ENCODE results near the gene NOC4L.
"Not testable (repeated sequence)": the region's sequence is repeated elsewhere in the genome, so short reads cannot be mapped to it uniquely, and the experiment has no call there.

Gene NOC4L
- total RNA-seq: 22.1 to 47.0 (median 24.2) reads per million in 4 experiments

DNA sequence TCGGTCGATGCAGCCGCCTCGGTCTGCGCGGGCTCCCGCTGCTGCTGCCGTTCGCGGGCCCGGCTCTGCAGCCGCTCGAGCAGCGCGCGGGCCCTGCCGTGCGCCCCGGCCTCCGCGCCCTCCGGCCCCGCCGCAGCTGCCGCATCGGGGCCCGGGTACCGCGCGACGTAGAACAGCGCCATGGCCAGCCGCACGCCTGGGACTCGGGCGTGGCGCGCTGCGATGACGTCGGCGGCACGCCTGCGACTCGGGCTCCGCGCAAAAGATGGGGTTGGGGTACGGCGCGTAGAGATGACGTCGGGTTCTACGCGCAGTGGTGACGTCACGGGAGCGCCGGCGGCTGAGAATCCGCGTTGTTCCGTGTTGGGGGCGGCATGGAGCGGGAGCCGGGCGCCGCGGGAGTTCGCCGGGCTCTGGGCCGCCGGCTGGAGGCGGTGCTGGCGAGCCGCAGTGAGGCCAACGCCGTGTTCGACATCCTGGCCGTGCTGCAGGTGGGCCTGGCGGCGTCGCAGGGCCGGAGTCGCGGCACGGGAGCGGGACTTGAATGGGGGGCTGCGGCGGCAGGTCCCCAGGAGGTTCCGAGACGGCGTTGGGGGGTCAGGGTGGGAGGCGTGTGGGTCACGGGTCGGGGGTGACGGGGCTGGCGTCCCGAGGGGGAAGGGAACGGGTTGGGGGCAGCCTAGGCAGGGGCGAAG lies at the start of gene NOC4L, which contains the start of gene DDX51:
TSS of gene NOC4L (plus strand) at position 343 of the 695 bp plus-strand sequence. CDS start at position 375, 32 bp downstream.
TSS of gene DDX51 (minus strand) at position 205 of the 695 bp plus-strand sequence. CDS start at position 182, 23 bp downstream.
- DNase-seq: peak; percentile 94

- no peak for DNase-seq
Observed at GRCh38 chr12:132095520-132096409, 48.5 kb upstream of the NOC4L start.

DNA sequence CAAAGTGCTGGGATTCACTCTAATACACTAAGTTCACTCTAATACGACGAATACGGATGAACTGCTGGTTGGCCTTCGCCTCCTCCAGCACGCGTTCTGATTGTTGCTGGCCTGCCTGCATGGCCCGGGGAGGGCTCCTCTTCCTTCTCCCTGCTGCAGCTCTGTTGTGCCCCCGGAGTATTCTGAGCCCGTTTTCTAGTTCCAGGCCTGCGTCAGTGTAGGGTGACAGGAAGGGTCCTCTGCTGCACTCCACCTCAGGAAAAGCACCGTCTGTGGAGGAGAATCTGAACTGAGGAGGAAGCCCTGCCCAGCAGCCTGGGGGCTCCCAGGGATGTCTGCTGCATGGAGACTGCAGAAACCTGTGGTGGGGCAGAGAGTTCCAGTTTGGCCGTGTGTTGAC lies 44.5 kb upstream of the NOC4L start:
- DNase-seq: no peak

DNA sequence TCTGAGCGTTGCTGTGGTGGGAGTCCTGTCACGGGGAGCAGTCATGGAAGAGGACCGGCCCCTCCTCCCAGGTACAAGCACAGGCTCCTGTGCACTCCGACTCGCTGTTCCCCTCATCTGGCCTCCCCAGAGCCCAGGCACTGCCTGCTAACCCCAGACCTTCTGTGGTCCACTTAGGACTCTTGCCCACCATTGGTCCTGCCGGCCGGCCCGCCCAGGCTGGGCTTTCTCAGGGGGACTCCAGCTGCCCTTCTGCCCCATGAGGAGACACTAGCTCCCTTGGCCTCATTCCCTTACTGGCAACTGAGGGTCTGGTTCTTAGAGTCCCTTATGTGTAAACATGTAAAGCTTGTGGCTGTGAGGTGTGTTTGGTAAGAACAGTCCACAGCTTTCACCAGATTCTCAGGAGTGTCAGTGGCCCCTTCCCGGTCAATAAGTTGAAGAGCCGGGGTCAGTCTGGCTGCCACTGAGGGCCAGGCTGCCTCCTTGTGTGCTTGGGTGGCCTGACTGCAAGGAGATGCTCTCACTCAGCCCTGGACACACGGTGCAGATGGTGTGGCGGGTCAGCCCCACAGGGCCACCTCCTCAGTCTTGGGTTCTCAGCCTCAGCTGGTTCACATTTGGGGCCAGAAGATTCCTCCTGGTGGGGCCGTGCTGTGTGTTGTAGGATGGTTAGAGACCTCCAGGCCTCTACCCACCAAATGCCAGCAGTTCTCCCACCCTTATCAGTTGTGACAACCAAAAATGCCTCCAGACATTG lies 43.8 kb upstream of the NOC4L start:
- no peak for DNase-seq

DNA sequence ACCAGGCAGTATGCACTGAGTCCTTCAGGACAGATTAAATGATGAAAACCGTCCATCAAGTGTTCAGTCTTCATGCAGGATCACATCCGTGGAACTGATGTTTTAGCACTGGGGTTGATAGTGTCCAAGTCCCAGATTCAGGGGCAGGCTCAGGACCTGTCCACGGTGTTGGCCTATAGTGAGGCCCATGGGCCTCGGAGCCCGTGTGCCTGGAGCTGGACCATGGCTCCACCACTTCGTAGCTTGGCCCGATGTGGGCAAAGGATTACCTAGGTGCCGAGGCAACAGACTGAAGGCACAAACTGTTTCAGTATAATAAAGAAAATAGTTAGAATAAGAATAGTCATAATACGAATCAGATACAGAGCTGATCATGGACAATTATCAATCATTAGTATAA lies 42.0 kb upstream of the NOC4L start:
- no peak for DNase-seq

DNA sequence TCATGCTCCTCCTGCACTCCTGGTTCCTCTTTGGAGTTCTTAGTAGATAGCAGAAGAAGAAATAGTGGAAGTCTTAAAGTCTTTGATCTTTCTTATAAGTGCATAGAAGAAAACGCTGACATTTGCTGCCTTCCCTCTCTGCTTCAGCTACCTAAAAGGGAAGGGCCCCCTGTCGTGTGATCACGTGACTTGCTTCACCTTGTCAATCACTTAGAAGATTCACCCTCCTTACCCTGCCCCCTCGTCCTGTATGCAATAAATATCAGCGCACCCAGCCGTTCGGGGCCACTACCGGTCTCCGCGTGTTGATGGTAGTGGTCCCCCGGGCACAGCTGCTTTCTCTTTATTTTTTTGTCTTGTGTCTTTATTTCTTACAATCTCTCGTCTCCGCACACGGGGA lies 41.2 kb upstream of the NOC4L start:
- not testable (repeated sequence) for DNase-seq

GRCh38 chr12:132103542-132104308 lies 40.5 kb upstream of the NOC4L start:
- no peak for DNase-seq

DNA sequence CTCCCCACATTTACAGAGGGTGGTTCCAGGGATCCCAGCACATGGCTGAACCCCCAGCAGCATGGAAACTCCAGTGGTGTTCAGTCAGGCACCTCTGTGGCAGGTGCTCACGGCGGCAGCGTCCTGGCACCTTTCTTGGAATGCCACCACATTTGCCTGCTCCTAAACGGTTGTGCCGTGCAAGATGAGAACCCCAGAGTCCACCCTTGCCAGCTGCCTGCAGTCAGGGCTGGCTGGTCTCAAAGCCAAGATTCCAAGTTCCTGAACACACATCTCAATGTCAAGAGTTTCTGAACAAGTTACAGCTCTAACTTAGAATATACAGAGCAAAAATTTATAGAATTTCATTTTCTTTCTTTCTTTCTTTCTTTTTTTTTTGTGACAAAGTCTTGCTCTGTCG lies 38.8 kb upstream of the NOC4L start:
- DNase-seq: no peak

DNA sequence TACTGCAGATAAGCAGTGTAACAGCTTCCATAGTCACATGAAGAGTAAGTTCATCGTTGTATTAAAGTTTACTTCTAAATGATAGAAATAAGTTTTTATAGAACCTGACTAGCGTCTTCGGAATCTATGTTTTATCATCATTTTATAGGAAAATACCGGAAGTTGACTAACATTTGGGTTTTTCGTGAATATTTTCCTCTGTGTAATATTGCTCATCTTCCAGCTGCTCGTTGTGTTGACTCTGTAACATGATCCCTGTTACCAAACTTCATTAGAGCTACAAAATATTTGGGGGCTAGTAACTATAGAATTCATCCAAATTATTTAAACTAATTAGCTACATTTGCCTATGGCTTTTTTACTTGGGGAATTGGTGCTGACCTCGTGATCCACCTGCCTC lies 37.3 kb upstream of the NOC4L start:
- DNase-seq: no peak

- DNase-seq: no peak
Observed at GRCh38 chr12:132108211-132108832, 35.9 kb upstream of the NOC4L start.

GRCh38 chr12:132109741-132110140 lies 34.5 kb upstream of the NOC4L start:
- DNase-seq: no peak

GRCh38 chr12:132110677-132111076 lies 33.6 kb upstream of the NOC4L start:
- no peak for DNase-seq

GRCh38 chr12:132111654-132112304 lies 32.5 kb upstream of the NOC4L start:
- DNase-seq: no peak

- no peak for DNase-seq
Observed at GRCh38 chr12:132114667-132115066, 29.6 kb upstream of the NOC4L start.

- no peak for DNase-seq
Observed at GRCh38 chr12:132115500-132115899, 28.8 kb upstream of the NOC4L start.

GRCh38 chr12:132116709-132117557 lies 27.3 kb upstream of the NOC4L start:
- DNase-seq: no peak

- DNase-seq: no peak
Observed at GRCh38 chr12:132117558-132117875, 26.7 kb upstream of the NOC4L start.

DNA sequence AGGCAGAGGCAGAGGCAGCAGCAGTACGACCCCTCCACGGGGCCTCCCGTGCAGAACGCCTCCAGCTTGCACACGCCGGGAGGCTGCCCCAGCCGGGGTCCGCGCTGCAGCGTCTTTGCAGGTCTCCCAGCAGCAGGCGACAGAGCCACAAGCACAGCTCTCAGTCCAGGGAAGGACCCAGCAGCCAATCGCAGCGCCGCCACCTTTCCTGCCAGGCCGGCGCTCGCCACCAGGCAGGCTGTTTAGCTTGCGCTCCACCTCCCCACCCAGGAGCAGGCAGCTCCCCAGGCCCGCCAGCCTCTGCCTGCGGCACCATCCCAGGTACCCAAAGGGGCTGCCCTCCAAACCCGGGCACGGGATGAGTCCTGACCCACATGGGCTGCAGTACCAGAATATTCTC lies 25.4 kb upstream of the NOC4L start:
- no peak for DNase-seq

GRCh38 chr12:132121283-132121682 lies 23.0 kb upstream of the NOC4L start:
- DNase-seq: no peak

GRCh38 chr12:132123970-132124765 lies 20.1 kb upstream of the NOC4L start:
- DNase-seq: no peak

All from effector CD8-positive, alpha-beta T cell (primary cell).